Hepatocyte (in vitro differentiated cells): ENCODE measurements around the gene CNOT8. TPM values are rescaled to one million over a fixed set of nuclear protein-coding genes. Genes with fewer than 3 reads are reported as not detected.

Experiments
- DNase-seq: peaks from one replicate; pipeline ENCODE4 v3.0.0-alpha.2; 2016; ENCODE audit warnings: low spot score
- H2AFZ ChIP-seq: fragments of 200-600 bp; sonication (generic); 2 replicates; pipeline ENCODE4 v1.6.0; 2016; ENCODE audit warnings: antibody characterized with exemption, mild to moderate bottlenecking
- H3K27ac ChIP-seq: fragments of 200-600 bp; sonication (generic); 2 replicates; pipeline ENCODE4 v1.5.1; 2016; ENCODE audit warnings: mild to moderate bottlenecking
- H3K27me3 ChIP-seq: fragments of 200-600 bp; sonication (generic); 2 replicates; pipeline ENCODE4 v1.6.1; 2016
- H3K36me3 ChIP-seq: fragments of 200-600 bp; sonication (generic); replicated peaks from 2 replicates; pipeline ENCODE4 v1.5.1; 2016; ENCODE audit warnings: low read depth; ENCODE audit not compliant: insufficient read depth
- H3K4me1 ChIP-seq: fragments of 200-600 bp; sonication (generic); 2 replicates; pipeline ENCODE4 v1.5.1; 2016; ENCODE audit warnings: mild to moderate bottlenecking, moderate library complexity; ENCODE audit not compliant: insufficient read depth
- H3K4me2 ChIP-seq: fragments of 200-600 bp; sonication (generic); 2 replicates; pipeline ENCODE4 v1.6.0; 2016
- H3K4me3 ChIP-seq: fragments of 200-600 bp; sonication (generic); 2 replicates; pipeline ENCODE4 v1.5.1; 2016; ENCODE audit warnings: mild to moderate bottlenecking
- H3K79me2 ChIP-seq: fragments of 200-600 bp; sonication (generic); 2 replicates; pipeline ENCODE4 v1.6.0; 2017; ENCODE audit warnings: mild to moderate bottlenecking
- H3K9me2 ChIP-seq: fragments of 200-600 bp; sonication (generic); replicated peaks from 2 replicates; pipeline ENCODE4 v1.6.0; 2017; ENCODE audit warnings: mild to moderate bottlenecking; ENCODE audit not compliant: insufficient read depth
- H3K9me3 ChIP-seq: fragments of 200-600 bp; sonication (generic); 2 replicates; pipeline ENCODE4 v1.5.1; 2016; ENCODE audit warnings: low read depth, mild to moderate bottlenecking
- H4K20me1 ChIP-seq: fragments of 200-600 bp; sonication (generic); 2 replicates; pipeline ENCODE4 v1.6.0; 2016; ENCODE audit warnings: mild to moderate bottlenecking; ENCODE audit not compliant: insufficient read depth, poor library complexity, severe bottlenecking
- EZH2 ChIP-seq: fragments of 200-600 bp; sonication (generic); IDR thresholded peaks from 2 replicates; pipeline ENCODE4 v1.6.1; 2016; ENCODE audit warnings: antibody characterized with exemption, mild to moderate bottlenecking, borderline replicate concordance
- EZH2phosphoT487 ChIP-seq: fragments of 200-600 bp; sonication (generic); IDR thresholded peaks from one replicate; pipeline ENCODE4 v1.6.1; 2018; ENCODE audit warnings: antibody characterized with exemption, mild to moderate bottlenecking, low read depth, moderate library complexity; ENCODE audit not compliant: unreplicated experiment, severe bottlenecking
- WGBS: methylation state at CpG from one replicate; pipeline ENCODE4 v1.1.6; 2016; ENCODE audit warnings: low lambda C conversion rate; ENCODE audit errors: missing lambda C conversion rate; 5-methylcytosine and 5-hydroxymethylcytosine counted together
- polyA plus RNA-seq: library from polyadenylated mRNA; unstranded; fragments of >200 nt; fragmentation: Nextera tagmentation; extraction: Ambion mirVana; gene quantifications from 2 replicates; pipeline ENCODE4 v1.2.1, GENCODE V29; 2016
- total RNA-seq: library from RNA; depleted of rRNA; stranded (reverse); fragments of >200 nt; gene quantifications from 2 replicates; pipeline ENCODE4 v1.2.3, GENCODE V29; 2014
- TF ChIP-seq, protein P1 (sequence below): fragments of 200-600 bp; sonication (generic); IDR thresholded peaks from 2 replicates; pipeline ENCODE4 v1.5.1; 2016; ENCODE audit warnings: antibody characterized with exemption, mild to moderate bottlenecking; ENCODE audit not compliant: poor library complexity

The CNOT8 gene
- total and polyA plus RNA-seq, 2 experiments from 2014 or later = 46.7 to 63.9 TPM

GRCh38 chr5:154878642-154879335, 20.4 kb downstream of the CNOT8 start:
- DNase-seq = no peak
- no peaks in the 10 kb centered on the region for H3K9me2 ChIP-seq
- WGBS = 94% methylated on average over 14 of the region's 14 CpGs
- no peaks in the 10 kb centered on the region for H4K20me1 ChIP-seq
- no peaks in the 10 kb centered on the region for H3K27me3 ChIP-seq
- TF ChIP-seq EZH2phosphoT487 (no peak), EZH2 (no peak)
- TF ChIP-seq, protein P1, sequence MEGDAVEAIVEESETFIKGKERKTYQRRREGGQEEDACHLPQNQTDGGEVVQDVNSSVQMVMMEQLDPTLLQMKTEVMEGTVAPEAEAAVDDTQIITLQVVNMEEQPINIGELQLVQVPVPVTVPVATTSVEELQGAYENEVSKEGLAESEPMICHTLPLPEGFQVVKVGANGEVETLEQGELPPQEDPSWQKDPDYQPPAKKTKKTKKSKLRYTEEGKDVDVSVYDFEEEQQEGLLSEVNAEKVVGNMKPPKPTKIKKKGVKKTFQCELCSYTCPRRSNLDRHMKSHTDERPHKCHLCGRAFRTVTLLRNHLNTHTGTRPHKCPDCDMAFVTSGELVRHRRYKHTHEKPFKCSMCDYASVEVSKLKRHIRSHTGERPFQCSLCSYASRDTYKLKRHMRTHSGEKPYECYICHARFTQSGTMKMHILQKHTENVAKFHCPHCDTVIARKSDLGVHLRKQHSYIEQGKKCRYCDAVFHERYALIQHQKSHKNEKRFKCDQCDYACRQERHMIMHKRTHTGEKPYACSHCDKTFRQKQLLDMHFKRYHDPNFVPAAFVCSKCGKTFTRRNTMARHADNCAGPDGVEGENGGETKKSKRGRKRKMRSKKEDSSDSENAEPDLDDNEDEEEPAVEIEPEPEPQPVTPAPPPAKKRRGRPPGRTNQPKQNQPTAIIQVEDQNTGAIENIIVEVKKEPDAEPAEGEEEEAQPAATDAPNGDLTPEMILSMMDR = no peak
- no peak overlapping the region for H2AFZ ChIP-seq
- no peak overlapping the region for H3K4me3 ChIP-seq
- H3K79me2 ChIP-seq = no peaks in the 10 kb centered on the region
- no peak overlapping the region for H3K4me2 ChIP-seq
- no peaks in the 10 kb centered on the region for H3K4me1 ChIP-seq
- H3K27ac ChIP-seq = no peak overlapping the region
- H3K9me3 ChIP-seq = no peaks in the 10 kb centered on the region
- no peaks in the 10 kb centered on the region for H3K36me3 ChIP-seq

GRCh38 chr5:154881986-154882385, 23.6 kb downstream of the CNOT8 start:
- H3K79me2 ChIP-seq = no peaks in the 10 kb centered on the region
- H3K9me3 ChIP-seq = no peaks in the 10 kb centered on the region
- no peak overlapping the region for H3K4me2 ChIP-seq
- H3K27me3 ChIP-seq = no peaks in the 10 kb centered on the region
- no peak overlapping the region for H3K27ac ChIP-seq
- no peak overlapping the region for H2AFZ ChIP-seq
- no peaks in the 10 kb centered on the region for H4K20me1 ChIP-seq
- no peaks in the 10 kb centered on the region for H3K36me3 ChIP-seq
- no peak for DNase-seq
- H3K4me1 ChIP-seq = no peaks in the 10 kb centered on the region
- TF ChIP-seq, protein P1 = no peak
- no peak for TF ChIP-seq EZH2
- no peak for TF ChIP-seq EZH2phosphoT487
- no peaks in the 10 kb centered on the region for H3K9me2 ChIP-seq
- WGBS = 71% methylated on average over 4 of the region's 4 CpGs
- H3K4me3 ChIP-seq = no peak overlapping the region

- no peak for DNase-seq
- H4K20me1 ChIP-seq = no peaks in the 10 kb centered on the region
- H3K4me1 ChIP-seq = no peaks in the 10 kb centered on the region
- H3K27me3 ChIP-seq = no peaks in the 10 kb centered on the region
- no peaks in the 10 kb centered on the region for H3K9me2 ChIP-seq
- no peaks in the 10 kb centered on the region for H3K79me2 ChIP-seq
- no peak overlapping the region for H3K4me3 ChIP-seq
- TF ChIP-seq EZH2phosphoT487 (no peak), EZH2 (no peak)
- TF ChIP-seq, protein P1 = no peak
- H3K4me2 ChIP-seq = no peak overlapping the region
- H2AFZ ChIP-seq = no peak overlapping the region
- H3K27ac ChIP-seq = no peak overlapping the region
- 91% methylated on average over 8 of the region's 8 CpGs for WGBS
- no peaks in the 10 kb centered on the region for H3K9me3 ChIP-seq
- no peaks in the 10 kb centered on the region for H3K36me3 ChIP-seq
These were observed 26.0 kb downstream of the CNOT8 start for GRCh38 chr5:154884424-154884823.
